Upper lobe of left lung (tissue), 6 donors: ENCODE results near the gene KCTD11. TPM values are rescaled to one million over a fixed set of nuclear protein-coding genes. Genes with fewer than 3 reads are reported as not detected.

Experiments
- ATAC-seq, 2 donors: fragments of 200-7000 bp; cut with Tn5 transposase; one replicate each; pipeline ENCODE4 v1.9.1; 2022; ENCODE audit warnings: mild to moderate bottlenecking in 2 of 2, moderate library complexity in 2 of 2; ENCODE audit not compliant: low FRiP score in 2 of 2
- DNase-seq, 2 donors: peaks; one replicate each; pipeline ENCODE4 v3.0.0-alpha.2; 2019 to 2020
- H3K27ac ChIP-seq, 4 donors: fragments of 200-600 bp; sonication (generic); one replicate each; pipeline ENCODE4 v1.5.1; 2016 to 2019
- H3K27me3 ChIP-seq, 4 donors: fragments of 200-600 bp; sonication (generic); one replicate each; pipeline ENCODE4 v1.5.1; 2017 to 2019
- H3K36me3 ChIP-seq, 4 donors: fragments of 200-600 bp; sonication (generic); one replicate each; pipeline ENCODE4 v1.5.1; 2016 to 2019
- H3K4me1 ChIP-seq, 4 donors: fragments of 200-600 bp; sonication (generic); one replicate each; pipeline ENCODE4 v1.5.1; 2018 to 2019
- H3K4me3 ChIP-seq, 4 donors: fragments of 200-600 bp; sonication (generic); one replicate each; pipeline ENCODE4 v1.5.1; 2017 to 2019; ENCODE audit warnings: mild to moderate bottlenecking in 2 of 4, moderate library complexity in 1 of 4
- H3K9me3 ChIP-seq, 4 donors: fragments of 200-600 bp; sonication (generic); one replicate each; pipeline ENCODE4 v1.5.1; 2018 to 2019
- EP300 ChIP-seq, 4 donors: sonication (generic); formaldehyde crosslinking; IDR thresholded peaks; one replicate each; pipeline ENCODE4 v1.5.1; 2017; ENCODE audit warnings: antibody characterized with exemption in 4 of 4, control low read depth in 2 of 4
- POLR2A ChIP-seq, 4 donors: fragments of 450-650 bp; IDR thresholded peaks; one replicate each; pipeline ENCODE4 v1.5.1; 2016 to 2017; ENCODE audit warnings: antibody characterized with exemption in 4 of 4, mild to moderate bottlenecking in 2 of 4
- POLR2AphosphoS5 ChIP-seq, 2 donors: sonication (generic); formaldehyde crosslinking; IDR thresholded peaks; one replicate each; pipeline ENCODE4 v1.5.1; 2017; ENCODE audit warnings: antibody characterized with exemption in 2 of 2
- WGBS, 2 donors: methylation state at CpG; one replicate each; pipeline ENCODE4 v1.1.5; 2017 to 2018; 5-methylcytosine and 5-hydroxymethylcytosine counted together
- total RNA-seq, 6 donors: library from RNA; depleted of rRNA in 4 of 6; stranded (reverse); fragments of >200 nt in 4 of 6; gene quantifications; one replicate each; pipeline versions ENCODE4 v1.1.0 to v1.2.1, GENCODE V29; 2016 to 2021
- TF ChIP-seq, protein P1 (sequence below), 6 experiments: fragments of 450-650 bp in 4 of 6; fragments of 200-600 bp in 2 of 6; sonication (generic) in 2 of 6; IDR thresholded peaks; one replicate each; pipeline ENCODE4 v1.5.1; 2016 to 2019; ENCODE audit warnings: antibody characterized with exemption in 6 of 6
- donor health status: DM: no; HTN: no; CAD: no; lungs with moderate emphysema.
- donor health status: DM: no; HTN: yes; CAD: no; lungs with severe emphysema.

The KCTD11 gene
- total RNA-seq, 6 donors from 2014 or later = 5.2 to 13.8 (median 10.5) TPM

DNA sequence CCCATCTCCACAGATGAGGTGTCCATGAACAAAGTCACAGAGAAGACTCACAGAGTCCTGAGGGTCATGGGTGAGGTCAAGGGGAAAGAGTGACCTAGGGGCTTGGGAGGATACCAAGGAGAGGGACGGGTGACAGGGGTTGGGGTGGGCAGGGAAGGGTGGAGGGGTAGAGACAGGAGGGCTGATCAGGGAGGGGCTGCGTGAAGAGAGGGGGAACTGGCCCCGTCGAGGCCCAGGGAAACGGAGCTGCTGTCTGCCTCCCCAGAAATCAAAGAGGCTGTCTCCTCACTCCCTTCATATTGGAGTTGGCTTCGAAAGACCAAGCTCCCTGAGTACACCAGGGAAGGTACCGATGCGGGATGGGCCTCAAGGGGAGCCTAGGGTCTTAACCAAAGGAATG is 3.6 kb downstream of the KCTD11 start:
- Histone ChIP-seq H3K9me3 (no peaks in the 10 kb centered on the region), H3K27me3 (no peaks in the 10 kb centered on the region), H3K27ac (peak overlapping the region in 1 of 4 donors; percentile 44), H3K4me3 (no peak overlapping the region), H3K4me1 (peaks cover 23 to 45% (median 30%) of the 10 kb centered on the region in 4 donors), H3K36me3 (no peaks in the 10 kb centered on the region)
- 71 to 72% methylated on average over 8 of the region's 8 CpGs for WGBS, 2 donors
- ATAC-seq = no peak
- no peak for DNase-seq
- TF ChIP-seq POLR2AphosphoS5 (IDR thresholded peaks at IDR 0.05) = no peak
- TF ChIP-seq EP300 (IDR thresholded peaks at IDR 0.05) = no peak
- TF ChIP-seq POLR2A (IDR thresholded peaks at IDR 0.05) = no peak
- TF ChIP-seq, protein P1, sequence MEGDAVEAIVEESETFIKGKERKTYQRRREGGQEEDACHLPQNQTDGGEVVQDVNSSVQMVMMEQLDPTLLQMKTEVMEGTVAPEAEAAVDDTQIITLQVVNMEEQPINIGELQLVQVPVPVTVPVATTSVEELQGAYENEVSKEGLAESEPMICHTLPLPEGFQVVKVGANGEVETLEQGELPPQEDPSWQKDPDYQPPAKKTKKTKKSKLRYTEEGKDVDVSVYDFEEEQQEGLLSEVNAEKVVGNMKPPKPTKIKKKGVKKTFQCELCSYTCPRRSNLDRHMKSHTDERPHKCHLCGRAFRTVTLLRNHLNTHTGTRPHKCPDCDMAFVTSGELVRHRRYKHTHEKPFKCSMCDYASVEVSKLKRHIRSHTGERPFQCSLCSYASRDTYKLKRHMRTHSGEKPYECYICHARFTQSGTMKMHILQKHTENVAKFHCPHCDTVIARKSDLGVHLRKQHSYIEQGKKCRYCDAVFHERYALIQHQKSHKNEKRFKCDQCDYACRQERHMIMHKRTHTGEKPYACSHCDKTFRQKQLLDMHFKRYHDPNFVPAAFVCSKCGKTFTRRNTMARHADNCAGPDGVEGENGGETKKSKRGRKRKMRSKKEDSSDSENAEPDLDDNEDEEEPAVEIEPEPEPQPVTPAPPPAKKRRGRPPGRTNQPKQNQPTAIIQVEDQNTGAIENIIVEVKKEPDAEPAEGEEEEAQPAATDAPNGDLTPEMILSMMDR (IDR thresholded peaks at IDR 0.05) = no peak

DNA sequence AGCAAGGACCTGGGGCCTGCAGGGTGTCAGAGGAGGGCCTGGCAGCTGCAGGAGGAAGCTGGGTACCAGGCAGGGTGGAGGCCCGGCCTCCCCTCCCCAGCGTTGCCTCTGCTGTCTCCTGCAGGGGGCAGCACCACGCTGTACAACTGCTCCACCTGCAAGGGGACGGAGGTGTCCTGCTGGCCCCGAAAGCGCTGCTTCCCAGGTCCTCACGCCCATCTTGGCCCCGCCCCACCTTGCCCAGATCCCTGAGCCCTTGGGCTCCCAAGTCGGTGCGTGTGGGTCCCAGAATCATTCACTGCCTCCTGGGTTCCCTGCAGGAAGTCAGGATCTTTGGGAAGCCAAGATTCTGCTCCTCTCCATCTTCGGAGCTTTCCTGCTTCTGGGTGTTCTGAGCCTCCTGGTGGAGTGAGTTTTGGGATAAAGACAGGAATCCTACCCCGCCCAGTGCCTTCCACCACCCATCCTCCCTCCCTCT is 4.1 kb downstream of the KCTD11 start:
- Histone ChIP-seq H3K4me3 (no peak overlapping the region), H3K4me1 (peaks cover 19 to 39% (median 25%) of the 10 kb centered on the region in 4 donors), H3K27ac (no peak overlapping the region), H3K36me3 (no peaks in the 10 kb centered on the region), H3K27me3 (no peaks in the 10 kb centered on the region), H3K9me3 (no peaks in the 10 kb centered on the region)
- WGBS, 2 donors = 12 to 30% methylated on average over 6 to 12 of the region's 12 CpGs
- peak; percentile 88 to 91 for DNase-seq
- peak in 1 of 2 donors; percentile 34 for TF ChIP-seq POLR2AphosphoS5 (IDR thresholded peaks at IDR 0.05)
- TF ChIP-seq, protein P1 (IDR thresholded peaks at IDR 0.05) = peak; percentile 87 to 95 (median 94)
- TF ChIP-seq EP300 (IDR thresholded peaks at IDR 0.05) = no peak
- ATAC-seq = peak; percentile 56 to 85

DNA sequence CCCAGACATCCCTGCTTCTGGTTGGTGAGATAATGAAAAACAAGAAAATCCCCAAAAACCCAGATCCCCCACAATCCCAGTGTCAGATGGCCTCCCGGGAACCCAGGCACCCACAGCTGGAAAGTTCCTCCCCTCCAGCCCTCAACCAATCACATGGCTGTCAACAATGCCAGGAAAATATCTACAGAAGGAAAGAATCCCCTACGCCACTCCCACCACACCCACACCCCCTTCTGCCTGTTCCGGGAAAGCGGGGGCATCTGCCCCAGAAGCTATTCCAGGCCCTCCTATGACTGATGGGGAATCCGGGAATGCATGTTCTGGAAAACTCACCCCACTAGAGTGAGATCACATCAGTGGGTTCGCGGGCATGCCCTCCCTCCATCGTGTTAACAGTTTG is 4.8 kb downstream of the KCTD11 start:
- Histone ChIP-seq H3K9me3 (no peaks in the 10 kb centered on the region), H3K4me3 (no peak overlapping the region), H3K27me3 (no peaks in the 10 kb centered on the region), H3K27ac (no peak overlapping the region), H3K4me1 (peaks cover 19 to 34% (median 23%) of the 10 kb centered on the region in 4 donors), H3K36me3 (no peaks in the 10 kb centered on the region)
- DNase-seq (no peak), ATAC-seq (peak in 1 of 2 donors; percentile 1)
- no peak for TF ChIP-seq POLR2A (IDR thresholded peaks at IDR 0.05)
- no peak for TF ChIP-seq EP300 (IDR thresholded peaks at IDR 0.05)
- TF ChIP-seq, protein P1 (IDR thresholded peaks at IDR 0.05) = no peak
- no peak for TF ChIP-seq POLR2AphosphoS5 (IDR thresholded peaks at IDR 0.05)
- WGBS, 2 donors = 63 to 74% methylated on average over 6 to 8 of the region's 8 CpGs

DNA sequence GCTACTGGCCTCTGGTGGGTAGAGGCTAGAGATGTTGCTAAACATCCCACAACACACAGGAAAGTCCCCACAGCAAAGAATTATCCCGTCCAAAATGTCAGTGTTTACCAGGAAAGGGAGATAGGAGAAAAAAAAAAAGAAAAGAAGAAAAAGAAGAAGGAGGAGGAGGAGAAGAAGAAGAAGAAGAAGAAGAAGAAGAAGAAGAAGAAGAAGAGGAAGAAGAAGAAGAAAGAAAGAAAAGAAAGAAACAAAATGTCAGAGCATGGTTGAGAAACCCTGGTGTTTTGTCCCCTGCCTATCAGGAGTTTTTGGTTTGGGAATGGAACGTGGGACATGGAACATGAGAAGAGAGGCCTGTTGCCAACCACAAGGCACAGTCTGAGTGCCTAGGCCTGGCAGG is 5.4 kb downstream of the KCTD11 start:
- no peaks in the 10 kb centered on the region for H3K9me3 ChIP-seq
- H3K36me3 ChIP-seq = no peaks in the 10 kb centered on the region
- peaks cover 17 to 33% (median 22%) of the 10 kb centered on the region in 4 donors for H3K4me1 ChIP-seq
- WGBS, 2 donors = 58 to 79% methylated on average over 2 of the region's 2 CpGs
- ATAC-seq (no peak), DNase-seq (no peak)
- H3K4me3 ChIP-seq = no peak overlapping the region
- TF ChIP-seq POLR2A (IDR thresholded peaks at IDR 0.05) = no peak
- no peak for TF ChIP-seq EP300 (IDR thresholded peaks at IDR 0.05)
- TF ChIP-seq POLR2AphosphoS5 (IDR thresholded peaks at IDR 0.05) = no peak
- TF ChIP-seq, protein P1 (IDR thresholded peaks at IDR 0.05) = no peak
- H3K27ac ChIP-seq = no peak overlapping the region
- no peaks in the 10 kb centered on the region for H3K27me3 ChIP-seq

DNA sequence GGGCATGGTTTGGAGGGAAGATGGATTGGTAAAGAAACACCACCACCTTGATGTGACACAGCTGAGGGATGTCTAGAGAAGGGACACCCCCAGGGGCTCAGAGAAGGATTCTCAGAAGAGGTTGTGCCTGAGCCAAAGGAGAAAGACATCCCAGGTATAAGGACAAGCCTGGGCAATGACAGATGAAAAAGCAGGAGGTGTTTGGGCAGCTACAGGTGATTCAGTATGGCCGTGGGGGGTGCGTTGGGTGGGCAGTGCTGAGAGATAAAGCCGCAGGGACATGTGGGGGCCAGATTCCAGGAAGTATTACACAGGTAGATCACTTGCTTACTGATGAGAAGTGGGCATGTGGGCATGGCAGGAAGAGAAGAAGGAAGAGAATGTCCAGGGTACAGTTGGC is 9.9 kb downstream of the KCTD11 start:
- TF ChIP-seq, protein P1 (IDR thresholded peaks at IDR 0.05) = no peak
- no peak for TF ChIP-seq EP300 (IDR thresholded peaks at IDR 0.05)
- TF ChIP-seq POLR2A (IDR thresholded peaks at IDR 0.05) = no peak
- TF ChIP-seq POLR2AphosphoS5 (IDR thresholded peaks at IDR 0.05) = no peak
- no peaks in the 10 kb centered on the region for H3K36me3 ChIP-seq
- DNase-seq (no peak), ATAC-seq (no peak)
- H3K4me3 ChIP-seq = no peak overlapping the region
- no peaks in the 10 kb centered on the region for H3K9me3 ChIP-seq
- 52 to 67% methylated on average over 3 of the region's 3 CpGs for WGBS, 2 donors
- H3K4me1 ChIP-seq = no peaks in the 10 kb centered on the region
- H3K27me3 ChIP-seq = no peaks in the 10 kb centered on the region
- no peak overlapping the region for H3K27ac ChIP-seq
